ENCODE data around the gene MAP3K4. TPM values are rescaled to one million over a fixed set of nuclear protein-coding genes. Genes with fewer than 3 reads are reported as not detected.

MAP3K4 gene
- total RNA-seq, 1 experiment from 2014 or later: 54.3 TPM

DNA sequence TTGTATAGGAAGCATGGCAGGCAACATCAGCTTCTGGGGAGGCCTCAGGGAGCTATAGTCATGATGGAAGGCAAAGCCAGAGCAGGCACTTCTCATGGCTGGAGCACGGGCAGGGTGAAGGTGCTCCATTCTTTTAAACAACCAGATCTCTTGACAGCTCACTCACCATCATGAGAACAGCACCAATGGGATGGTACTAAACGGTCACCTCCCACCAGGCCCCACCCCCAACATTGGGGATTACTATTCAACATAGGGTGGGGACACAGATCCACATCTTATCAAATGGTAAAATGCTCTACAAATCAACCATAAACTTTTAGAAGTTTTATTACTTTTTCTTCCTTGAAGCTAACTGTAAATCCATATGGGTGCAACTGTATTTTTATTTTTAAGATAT, 61.5 kb downstream of the MAP3K4 start:
- WGBS (ENCODE audit: extremely low coverage, insufficient read length, low lambda C conversion rate): no CpG with 5 or more reads among the region's 2 CpGs
- Histone ChIP-seq H3K79me2 (ENCODE audit: insufficient read depth, low read length) (no peaks in the 10 kb centered on the region), H3K23me2 (ENCODE audit: insufficient read length, low read depth, low read length, poor library complexity, severe bottlenecking) (no peaks in the 10 kb centered on the region), H2AK5ac (ENCODE audit: insufficient read length, low read length) (no peak overlapping the region), H3K9me3 (ENCODE audit: control insufficient read depth, low read depth, low read length) (no peaks in the 10 kb centered on the region), H2BK120ac (ENCODE audit: low read depth, low read length, poor library complexity, severe bottlenecking) (no peak overlapping the region), H3K9ac (ENCODE audit: extremely low read depth, insufficient read length, low read length) (no peak overlapping the region), H2BK20ac (ENCODE audit: low read depth, low read length, poor library complexity, severe bottlenecking) (no peak overlapping the region), H3K27ac (ENCODE audit: insufficient read length, low read depth, low read length) (no peak overlapping the region), H3K4ac (ENCODE audit: low read depth, low read length) (no peak overlapping the region), H2BK15ac (ENCODE audit: low read depth, low read length) (no peak overlapping the region), H3K56ac (ENCODE audit: insufficient read length, low read depth, low read length) (no peak overlapping the region), H2BK12ac (ENCODE audit: insufficient read length, low read depth, low read length) (no peak overlapping the region), H4K20me1 (ENCODE audit: control insufficient read depth, insufficient read depth, insufficient read length) (no peaks in the 10 kb centered on the region), H3T11ph (ENCODE audit: low read length) (no peak overlapping the region), H2AFZ (ENCODE audit: low read length) (no peak overlapping the region), H3K27me3 (ENCODE audit: insufficient read depth, low read length) (no peaks in the 10 kb centered on the region), H3K18ac (ENCODE audit: insufficient read length, low read depth, low read length) (no peak overlapping the region), H3K4me2 (ENCODE audit: insufficient read depth, insufficient read length, low read length) (no peak overlapping the region), H3K14ac (ENCODE audit: insufficient read depth, low read length) (no peak overlapping the region), H4K91ac (ENCODE audit: insufficient read length, low read depth, low read length) (no peak overlapping the region), H3K23ac (ENCODE audit: insufficient read length, low read depth, low read length) (no peak overlapping the region), H4K8ac (replicated peaks; ENCODE audit: insufficient read length, low read depth, low read length) (no peak overlapping the region), H4K5ac (ENCODE audit: insufficient read length, low read depth, low read length) (no peak overlapping the region), H3K79me1 (ENCODE audit: insufficient read depth, low read depth, low read length, poor library complexity, severe bottlenecking) (no peaks in the 10 kb centered on the region), H3K4me1 (ENCODE audit: insufficient read depth, low read length) (0 out of 2 replicates have a peak, but pooled peaks cover 4% of the 10 kb centered on the region), H2BK5ac (ENCODE audit: insufficient read length, low read length) (no peak overlapping the region)
- DNase-seq: no peak
- Mint-ChIP-seq H3K4me1 (peaks cover 6 to 12% of the 10 kb centered on the region in 2 experiments), H3K9me3 (no peaks in the 10 kb centered on the region), H3K27me3 (ENCODE audit: low read depth) (no peaks in the 10 kb centered on the region), H3K36me3 (ENCODE audit: insufficient read depth in 1 of 3, low read depth in 3 of 3) (peaks cover 10 to 17% (median 15%) of the 10 kb centered on the region in 3 experiments; a peak in 5 of 7 replicates), H3K4me3 (no peak overlapping the region), H3K27ac (no peak overlapping the region)
- TF ChIP-seq, protein P1, sequence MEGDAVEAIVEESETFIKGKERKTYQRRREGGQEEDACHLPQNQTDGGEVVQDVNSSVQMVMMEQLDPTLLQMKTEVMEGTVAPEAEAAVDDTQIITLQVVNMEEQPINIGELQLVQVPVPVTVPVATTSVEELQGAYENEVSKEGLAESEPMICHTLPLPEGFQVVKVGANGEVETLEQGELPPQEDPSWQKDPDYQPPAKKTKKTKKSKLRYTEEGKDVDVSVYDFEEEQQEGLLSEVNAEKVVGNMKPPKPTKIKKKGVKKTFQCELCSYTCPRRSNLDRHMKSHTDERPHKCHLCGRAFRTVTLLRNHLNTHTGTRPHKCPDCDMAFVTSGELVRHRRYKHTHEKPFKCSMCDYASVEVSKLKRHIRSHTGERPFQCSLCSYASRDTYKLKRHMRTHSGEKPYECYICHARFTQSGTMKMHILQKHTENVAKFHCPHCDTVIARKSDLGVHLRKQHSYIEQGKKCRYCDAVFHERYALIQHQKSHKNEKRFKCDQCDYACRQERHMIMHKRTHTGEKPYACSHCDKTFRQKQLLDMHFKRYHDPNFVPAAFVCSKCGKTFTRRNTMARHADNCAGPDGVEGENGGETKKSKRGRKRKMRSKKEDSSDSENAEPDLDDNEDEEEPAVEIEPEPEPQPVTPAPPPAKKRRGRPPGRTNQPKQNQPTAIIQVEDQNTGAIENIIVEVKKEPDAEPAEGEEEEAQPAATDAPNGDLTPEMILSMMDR (conservative IDR thresholded peaks at IDR 0.05): no peak
